NCI-H524 (cell line): ENCODE results near the gene CNOT9.

Experiments
- DNase-seq, 2 experiments: peaks; one replicate each; lab custom pipeline; 2025; lab: John Stamatoyannopoulos, UW

Gene CNOT9

GRCh38 chr2:218644721-218645120, 76.1 kb downstream of the CNOT9 start:
- DNase-seq, result no peak

GRCh38 chr2:218645126-218645525, 76.5 kb downstream of the CNOT9 start:
- no peak for DNase-seq
